Measurements from ENCODE around the gene AGPAT4.

DNA sequence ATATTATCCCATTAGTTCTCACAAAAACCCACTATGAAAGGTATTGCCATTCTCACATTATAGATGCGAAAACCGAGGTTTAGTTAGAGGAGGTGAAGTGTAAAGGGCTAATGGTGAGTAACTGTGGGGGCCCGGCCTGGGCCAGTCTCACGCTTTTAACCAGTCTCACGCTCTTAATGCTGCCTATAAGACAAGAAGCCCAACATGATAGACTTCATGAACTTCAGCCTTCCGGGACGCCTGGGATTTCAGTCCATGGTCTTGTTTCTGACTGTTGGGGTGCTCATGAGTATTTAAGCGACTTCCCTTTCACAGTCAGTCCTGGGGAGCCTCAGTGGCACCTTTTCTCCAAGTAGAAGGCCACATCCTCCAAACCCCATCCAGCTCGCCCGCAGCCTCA is 31.7 kb downstream of the AGPAT4 start:
- TF ChIP-seq HDAC2 (IDR thresholded peaks at IDR 0.05) (no peak), POLR2A (IDR thresholded peaks at IDR 0.05; ENCODE audit: low read length) (no peak), EP300 (IDR thresholded peaks at IDR 0.05) (no peak), FOSL2 (IDR thresholded peaks at IDR 0.05) (no peak), FOSL2 (CRISPR knock-in tag; IDR thresholded peaks at IDR 0.05) (no peak)

All from A549 (cell line).